NCI-H345 treated with DMSO at 0.1 percent for 48 hours (cell line): Measurements from ENCODE around the gene NCOA5.

Experiments
- DNase-seq: peaks from one replicate; lab custom pipeline; 2025; ENCODE audit not compliant: unreplicated experiment; lab: John Stamatoyannopoulos, UW

NCOA5 gene

GRCh38 chr20:46089417-46090388 lies at the start of gene NCOA5:
NCOA5 (minus strand) TSS chr20:46089962; CDS start chr20:46079424, 10,538 bp downstream.
- DNase-seq: peak; percentile 97

- no peak for DNase-seq
These were observed 49.6 kb upstream of the NCOA5 start for GRCh38 chr20:46139266-46139889.

GRCh38 chr20:46137816-46138215 lies 48.1 kb upstream of the NCOA5 start:
- DNase-seq: peak; percentile 43

GRCh38 chr20:46135856-46136633 lies 46.3 kb upstream of the NCOA5 start:
- peak; percentile 19 for DNase-seq

GRCh38 chr20:46134716-46135115 lies 45.0 kb upstream of the NCOA5 start:
- no peak for DNase-seq

- no peak for DNase-seq
These were observed 44.3 kb upstream of the NCOA5 start for GRCh38 chr20:46133886-46134654.

- DNase-seq: peak; percentile 69
These were observed 43.0 kb upstream of the NCOA5 start for GRCh38 chr20:46132705-46133120.

GRCh38 chr20:46131396-46131795 lies 41.6 kb upstream of the NCOA5 start:
- DNase-seq: no peak

- peak; percentile 91 for DNase-seq
These were observed 40.8 kb upstream of the NCOA5 start for GRCh38 chr20:46130534-46130933.

- peak; percentile 86 for DNase-seq
These were observed 40.3 kb upstream of the NCOA5 start for GRCh38 chr20:46129955-46130481.

- peak; percentile 46 for DNase-seq
These were observed 38.8 kb upstream of the NCOA5 start for GRCh38 chr20:46128310-46129151.

GRCh38 chr20:46127396-46128010 lies 37.7 kb upstream of the NCOA5 start:
- DNase-seq: no peak

- DNase-seq: no peak
These were observed 36.8 kb upstream of the NCOA5 start for GRCh38 chr20:46126440-46127056.

- DNase-seq: no peak
These were observed 33.9 kb upstream of the NCOA5 start for GRCh38 chr20:46123482-46124245.

- DNase-seq: no peak
These were observed 33.0 kb upstream of the NCOA5 start for GRCh38 chr20:46122516-46123481.

- no peak for DNase-seq
These were observed 32.3 kb upstream of the NCOA5 start for GRCh38 chr20:46122071-46122470.
